H9 (cell line): Measurements from ENCODE around the gene ATG5. TPM values are rescaled to one million over a fixed set of nuclear protein-coding genes. Genes with fewer than 3 reads are reported as not detected.

Experiments
- DNase-seq: peaks from one replicate; pipeline ENCODE4 v3.0.0-alpha.2; 2017
- H2AFZ ChIP-seq: one replicate; pipeline ENCODE4 v1.6.1; 2013; ENCODE audit warnings: mild to moderate bottlenecking, low read length, control low read depth, moderate library complexity
- H2AK5ac ChIP-seq: 2 replicates; pipeline ENCODE4 v1.6.1; 2013; ENCODE audit warnings: low read length, control low read depth, mixed read lengths; ENCODE audit not compliant: insufficient read length
- H2BK120ac ChIP-seq: one replicate; pipeline ENCODE4 v1.6.1; 2013; ENCODE audit warnings: low read depth, mild to moderate bottlenecking, low read length, control low read depth, inconsistent platforms; ENCODE audit not compliant: poor library complexity, severe bottlenecking
- H2BK12ac ChIP-seq: 2 replicates; pipeline ENCODE4 v1.6.1; 2013; ENCODE audit warnings: low read length, control low read depth, mixed read lengths, low read depth; ENCODE audit not compliant: insufficient read length
- H2BK15ac ChIP-seq: 2 replicates; pipeline ENCODE4 v1.6.1; 2013; ENCODE audit warnings: low read depth, low read length, control low read depth
- H2BK20ac ChIP-seq: one replicate; pipeline ENCODE4 v1.6.1; 2013; ENCODE audit warnings: low read depth, mild to moderate bottlenecking, low read length, control low read depth, inconsistent platforms; ENCODE audit not compliant: poor library complexity, severe bottlenecking
- H2BK5ac ChIP-seq: 2 replicates; pipeline ENCODE4 v1.6.1; 2013; ENCODE audit warnings: low read length, control low read depth, mixed read lengths; ENCODE audit not compliant: insufficient read length
- H3K14ac ChIP-seq: 2 replicates; pipeline ENCODE4 v1.6.1; 2013; ENCODE audit warnings: low read length, control low read depth; ENCODE audit not compliant: insufficient read depth
- H3K18ac ChIP-seq: 2 replicates; pipeline ENCODE4 v1.6.1; 2013; ENCODE audit warnings: low read depth, mild to moderate bottlenecking, mixed read lengths, low read length, control low read depth; ENCODE audit not compliant: insufficient read length
- H3K23ac ChIP-seq: 2 replicates; pipeline ENCODE4 v1.6.1; 2013; ENCODE audit warnings: low read length, control low read depth, mixed read lengths, low read depth; ENCODE audit not compliant: insufficient read length
- H3K23me2 ChIP-seq: 2 replicates; pipeline ENCODE4 v1.6.1; 2013; ENCODE audit warnings: low read depth, mild to moderate bottlenecking, mixed read lengths, low read length, control low read depth; ENCODE audit not compliant: insufficient read length, poor library complexity, severe bottlenecking
- H3K27ac ChIP-seq: 2 replicates; pipeline ENCODE4 v1.5.1; 2013; ENCODE audit warnings: low read length, control low read depth, mixed read lengths, low read depth; ENCODE audit not compliant: insufficient read length
- H3K27me3 ChIP-seq: 2 replicates; pipeline ENCODE4 v1.6.1; 2013; ENCODE audit warnings: low read length, control low read depth, inconsistent platforms; ENCODE audit not compliant: insufficient read depth
- H3K4ac ChIP-seq: 2 replicates; pipeline ENCODE4 v1.6.1; 2013; ENCODE audit warnings: low read depth, mild to moderate bottlenecking, control low read depth, inconsistent platforms, low read length, moderate library complexity
- H3K4me1 ChIP-seq: 2 replicates; pipeline ENCODE4 v1.6.1; 2013; ENCODE audit warnings: low read length, control low read depth, inconsistent platforms; ENCODE audit not compliant: insufficient read depth
- H3K4me2 ChIP-seq: 2 replicates; pipeline ENCODE4 v1.6.1; 2013; ENCODE audit warnings: low read length, control low read depth, mixed read lengths; ENCODE audit not compliant: insufficient read length, insufficient read depth
- H3K56ac ChIP-seq: 2 replicates; pipeline ENCODE4 v1.6.1; 2013; ENCODE audit warnings: low read depth, mild to moderate bottlenecking, mixed read lengths, low read length, control low read depth; ENCODE audit not compliant: insufficient read length
- H3K79me1 ChIP-seq: 2 replicates; pipeline ENCODE4 v1.6.1; 2013; ENCODE audit warnings: low read depth, mild to moderate bottlenecking, moderate library complexity, low read length, control low read depth, inconsistent platforms; ENCODE audit not compliant: insufficient read depth, poor library complexity, severe bottlenecking
- H3K79me2 ChIP-seq: 2 replicates; pipeline ENCODE4 v1.6.1; 2013; ENCODE audit warnings: low read length, control low read depth, inconsistent platforms; ENCODE audit not compliant: insufficient read depth
- H3K9ac ChIP-seq: 2 replicates; pipeline ENCODE4 v1.6.1; 2013; ENCODE audit warnings: low read length, control low read depth, mixed read lengths; ENCODE audit not compliant: insufficient read length; ENCODE audit errors: extremely low read depth
- H3K9me3 ChIP-seq: one replicate; pipeline ENCODE4 v1.6.1; 2013; ENCODE audit warnings: low read depth, low read length, inconsistent platforms; ENCODE audit not compliant: control insufficient read depth
- H3T11ph ChIP-seq: one replicate; pipeline ENCODE4 v1.6.1; 2013; ENCODE audit warnings: mild to moderate bottlenecking, low read length, control low read depth, inconsistent platforms
- H4K20me1 ChIP-seq: one replicate; pipeline ENCODE4 v1.6.1; 2013; ENCODE audit not compliant: control insufficient read depth, insufficient read length, insufficient read depth
- H4K5ac ChIP-seq: 2 replicates; pipeline ENCODE4 v1.6.1; 2013; ENCODE audit warnings: low read depth, mild to moderate bottlenecking, mixed read lengths, low read length, control low read depth; ENCODE audit not compliant: insufficient read length
- H4K8ac ChIP-seq: replicated peaks from 2 replicates; pipeline ENCODE4 v1.6.1; 2013; ENCODE audit warnings: low read length, control low read depth, mixed read lengths, low read depth; ENCODE audit not compliant: insufficient read length
- H4K91ac ChIP-seq: 2 replicates; pipeline ENCODE4 v1.6.1; 2013; ENCODE audit warnings: low read depth, mild to moderate bottlenecking, moderate library complexity, mixed read lengths, low read length, control low read depth; ENCODE audit not compliant: insufficient read length
- H3K27ac Mint-ChIP-seq, 3 experiments: 2 replicates in 2 of 3; 3 replicates in 1 of 3; pipeline ENCODE4 v1.8.0; 2020 to 2021; ENCODE audit warnings: mixed read lengths in 3 of 3, mild to moderate bottlenecking in 1 of 3, moderate library complexity in 1 of 3
- H3K27me3 Mint-ChIP-seq: 2 replicates; pipeline ENCODE4 v1.8.0; 2021; ENCODE audit warnings: low read depth, mild to moderate bottlenecking, moderate library complexity, mixed read lengths
- H3K36me3 Mint-ChIP-seq, 3 experiments: 2 replicates in 2 of 3; 3 replicates in 1 of 3; pipeline ENCODE4 v1.8.0; 2020 to 2021; ENCODE audit warnings: low read depth in 3 of 3, mixed read lengths in 3 of 3; ENCODE audit not compliant: insufficient read depth in 1 of 3
- H3K4me1 Mint-ChIP-seq, 2 experiments: 2 replicates each; pipeline ENCODE4 v1.8.0; 2020; ENCODE audit warnings: mixed read lengths in 2 of 2
- H3K4me3 Mint-ChIP-seq, 2 experiments: 2 replicates in 1 of 2; 3 replicates in 1 of 2; pipeline ENCODE4 v1.8.0; 2020 to 2021; ENCODE audit warnings: mild to moderate bottlenecking in 2 of 2, mixed read lengths in 2 of 2, moderate library complexity in 1 of 2
- H3K9me3 Mint-ChIP-seq, 2 experiments: 2 replicates in 1 of 2; 3 replicates in 1 of 2; pipeline ENCODE4 v1.8.0; 2020; ENCODE audit warnings: mild to moderate bottlenecking in 2 of 2, mixed read lengths in 2 of 2, moderate library complexity in 1 of 2
- CTCF ChIP-seq: fragments of 200-600 bp; sonication (generic); conservative IDR thresholded peaks from 3 replicates; pipeline ENCODE4 v1.8.0; 2021; ENCODE audit warnings: antibody characterized with exemption, mild to moderate bottlenecking
- total RNA-seq: library from RNA; stranded (reverse); gene quantifications from 2 replicates; pipeline ENCODE4 v1.2.1, GENCODE V29; 2021

Gene ATG5
- total RNA-seq, 1 experiment from 2014 or later, result 36.7 TPM

- Histone ChIP-seq H2AFZ (no peak overlapping the region), H4K8ac (no peak overlapping the region), H3K27me3 (no peaks in the 10 kb centered on the region), H3K23ac (no peak overlapping the region), H2BK120ac (no peak overlapping the region), H3K56ac (no peak overlapping the region), H3K79me2 (no peaks in the 10 kb centered on the region), H2AK5ac (no peak overlapping the region), H4K20me1 (no peaks in the 10 kb centered on the region), H3T11ph (no peak overlapping the region), H2BK12ac (no peak overlapping the region), H3K14ac (no peak overlapping the region), H3K4ac (no peak overlapping the region), H2BK20ac (no peak overlapping the region), H3K9ac (no peak overlapping the region), H4K91ac (no peak overlapping the region), H2BK15ac (no peak overlapping the region), H4K5ac (no peak overlapping the region), H3K79me1 (no peaks in the 10 kb centered on the region), H3K9me3 (no peaks in the 10 kb centered on the region), H3K27ac (no peak overlapping the region), H3K23me2 (no peaks in the 10 kb centered on the region), H3K4me2 (no peak overlapping the region), H2BK5ac (no peak overlapping the region), H3K18ac (no peak overlapping the region), H3K4me1 (no peaks in the 10 kb centered on the region)
- H3K27ac Mint-ChIP-seq, result no peak overlapping the region
- peaks cover 13 to 14% of the 10 kb centered on the region in 2 experiments for H3K9me3 Mint-ChIP-seq
- H3K36me3 Mint-ChIP-seq, result peaks cover 18 to 36% (median 26%) of the 10 kb centered on the region in 3 experiments
- no peak overlapping the region for H3K4me3 Mint-ChIP-seq
- H3K4me1 Mint-ChIP-seq, result 0 out of 4 replicates have a peak, but pooled peaks cover 0 to 4% of the 10 kb centered on the region in 2 experiments
- DNase-seq, result no peak
- H3K27me3 Mint-ChIP-seq, result no peaks in the 10 kb centered on the region; the same call in 1 of the 2 replicates
- no peak for TF ChIP-seq CTCF
Measured at GRCh38 chr6:106225581-106225980, 100.0 kb downstream of the ATG5 start.
